Fibroblast of the aortic adventitia (primary cell): ENCODE data around the gene IL3. TPM values are rescaled to one million over a fixed set of nuclear protein-coding genes. Genes with fewer than 3 reads are reported as not detected.

Experiments
- DNase-seq: peaks from one replicate; pipeline ENCODE4 v3.0.0-alpha.2; 2010; ENCODE audit warnings: low read depth
- H3K4me3 ChIP-seq: 2 replicates; pipeline ENCODE4 v1.5.1; 2011; ENCODE audit warnings: low read depth, mild to moderate bottlenecking, control low read depth, low read length, moderate library complexity
- total RNA-seq: library from RNA; depleted of rRNA; stranded (reverse); fragments of >200 nt; gene quantifications from 2 replicates; pipeline ENCODE4 v1.2.3, GENCODE V29; 2012; ENCODE audit warnings: low replicate concordance
- TF ChIP-seq, protein P1 (sequence below): IDR thresholded peaks from 2 replicates; pipeline ENCODE4 v1.5.1; 2011; ENCODE audit warnings: mild to moderate bottlenecking, low read length, control low read depth, inconsistent platforms; ENCODE audit not compliant: insufficient read depth

The IL3 gene
- total RNA-seq, 1 donor: not detected

DNA sequence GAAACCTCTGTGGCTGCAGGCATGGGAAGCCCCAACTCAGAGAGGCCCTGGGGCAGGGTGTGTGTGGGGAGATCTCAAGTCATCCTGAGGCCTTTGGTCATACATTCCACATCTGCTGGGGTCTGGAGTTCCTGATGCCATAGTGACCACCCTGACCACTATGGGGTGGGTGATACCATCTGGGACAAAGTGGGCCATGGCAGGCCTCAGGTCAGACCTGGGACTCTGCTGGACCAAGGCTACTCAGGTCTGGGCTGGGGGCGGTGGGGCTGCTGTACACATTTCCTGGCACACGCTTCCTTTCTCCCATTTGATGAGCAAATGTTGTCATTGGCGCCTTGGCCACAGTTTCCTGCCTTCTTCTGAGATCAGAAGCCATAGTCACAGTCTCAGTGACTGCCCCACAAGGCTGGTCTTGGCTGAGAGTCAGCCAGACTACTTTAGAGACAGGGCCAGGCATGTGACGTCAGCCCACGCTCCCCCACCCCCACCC is 33.9 kb upstream of the IL3 start:
- no peak for DNase-seq
- TF ChIP-seq, protein P1, sequence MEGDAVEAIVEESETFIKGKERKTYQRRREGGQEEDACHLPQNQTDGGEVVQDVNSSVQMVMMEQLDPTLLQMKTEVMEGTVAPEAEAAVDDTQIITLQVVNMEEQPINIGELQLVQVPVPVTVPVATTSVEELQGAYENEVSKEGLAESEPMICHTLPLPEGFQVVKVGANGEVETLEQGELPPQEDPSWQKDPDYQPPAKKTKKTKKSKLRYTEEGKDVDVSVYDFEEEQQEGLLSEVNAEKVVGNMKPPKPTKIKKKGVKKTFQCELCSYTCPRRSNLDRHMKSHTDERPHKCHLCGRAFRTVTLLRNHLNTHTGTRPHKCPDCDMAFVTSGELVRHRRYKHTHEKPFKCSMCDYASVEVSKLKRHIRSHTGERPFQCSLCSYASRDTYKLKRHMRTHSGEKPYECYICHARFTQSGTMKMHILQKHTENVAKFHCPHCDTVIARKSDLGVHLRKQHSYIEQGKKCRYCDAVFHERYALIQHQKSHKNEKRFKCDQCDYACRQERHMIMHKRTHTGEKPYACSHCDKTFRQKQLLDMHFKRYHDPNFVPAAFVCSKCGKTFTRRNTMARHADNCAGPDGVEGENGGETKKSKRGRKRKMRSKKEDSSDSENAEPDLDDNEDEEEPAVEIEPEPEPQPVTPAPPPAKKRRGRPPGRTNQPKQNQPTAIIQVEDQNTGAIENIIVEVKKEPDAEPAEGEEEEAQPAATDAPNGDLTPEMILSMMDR: no peak
- no peak overlapping the region for H3K4me3 ChIP-seq

- TF ChIP-seq, protein P1: no peak
- no peak for DNase-seq
- no peak overlapping the region for H3K4me3 ChIP-seq
These were observed 33.4 kb upstream of the IL3 start for GRCh38 chr5:132027027-132027426.

DNA sequence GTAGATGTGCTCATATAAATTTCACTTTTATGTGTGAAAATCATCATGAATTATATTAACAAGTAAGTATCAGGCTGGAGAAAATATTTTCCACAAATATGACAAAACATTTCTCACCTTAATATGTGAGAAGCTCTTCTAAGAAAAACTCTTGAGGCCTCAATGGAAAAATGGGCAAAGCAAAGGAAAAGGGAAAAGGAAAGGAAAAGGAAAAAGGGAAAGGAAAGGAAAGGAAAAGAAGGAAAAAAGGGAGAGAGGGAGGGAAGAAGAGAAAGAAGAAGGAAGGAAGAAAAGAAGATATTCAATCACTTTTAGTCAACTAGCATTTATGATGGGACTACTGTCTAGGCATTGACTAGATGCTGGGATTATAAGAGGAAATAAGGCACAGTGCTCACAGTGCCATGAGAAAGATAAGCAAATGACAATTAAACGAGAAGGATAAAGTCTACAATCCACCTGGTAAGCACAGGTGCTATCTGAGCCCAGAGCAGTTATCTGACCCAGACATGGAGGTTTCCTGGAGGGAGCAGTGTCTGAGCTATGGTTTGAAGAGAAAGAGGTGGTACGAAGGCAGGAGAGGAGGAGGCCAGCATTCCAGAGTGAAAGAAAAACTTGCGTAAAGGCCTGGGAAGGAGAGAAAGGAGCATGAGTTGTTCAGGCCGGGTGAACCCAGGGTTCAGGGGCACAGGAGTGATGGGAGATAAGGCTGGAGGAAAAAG is 30.7 kb upstream of the IL3 start:
- TF ChIP-seq, protein P1: no peak
- no peak overlapping the region for H3K4me3 ChIP-seq
- no peak for DNase-seq

GRCh38 chr5:132030610-132031009 is 29.8 kb upstream of the IL3 start:
- no peak for DNase-seq
- TF ChIP-seq, protein P1: no peak
- no peak overlapping the region for H3K4me3 ChIP-seq

DNA sequence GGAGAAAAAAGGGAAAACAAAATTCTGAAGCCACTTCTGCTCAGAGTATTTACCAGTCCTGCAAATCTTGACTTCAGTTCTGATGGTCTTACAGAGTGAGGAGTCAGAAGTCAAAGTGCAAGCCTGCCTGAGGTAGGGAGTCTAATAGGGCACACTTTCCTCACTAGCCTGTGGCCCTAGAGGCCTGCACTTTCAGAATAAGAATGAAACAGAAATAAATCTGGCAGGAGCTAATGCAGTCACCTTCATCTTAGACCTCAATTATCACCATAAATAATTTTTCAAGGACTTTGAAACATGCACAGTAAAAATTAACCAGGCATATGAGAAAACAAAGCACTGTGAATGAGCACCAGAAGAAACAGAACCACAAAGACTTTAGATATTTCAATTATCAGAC is 28.3 kb upstream of the IL3 start:
- TF ChIP-seq, protein P1: no peak
- DNase-seq: no peak
- H3K4me3 ChIP-seq: no peak overlapping the region

DNA sequence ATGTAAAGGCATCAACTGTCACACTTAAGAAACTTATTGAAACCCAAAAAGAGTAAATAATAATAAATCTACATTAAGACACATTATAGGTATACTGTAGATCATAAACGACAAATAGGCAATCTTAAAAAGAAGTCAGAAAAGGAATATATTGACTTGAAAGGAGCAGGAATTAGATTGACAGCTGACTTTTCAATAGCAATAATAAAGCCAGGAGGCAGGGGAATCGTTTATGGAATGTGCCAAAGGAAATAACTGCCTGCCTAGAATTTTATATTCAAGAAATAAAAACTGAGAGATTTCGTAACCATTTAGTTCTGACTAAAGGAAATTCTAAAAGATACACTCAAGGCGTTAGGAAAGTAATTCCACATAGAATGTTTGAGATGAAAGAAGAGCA is 27.3 kb upstream of the IL3 start:
- H3K4me3 ChIP-seq: no peak overlapping the region
- TF ChIP-seq, protein P1: no peak
- DNase-seq: no peak

GRCh38 chr5:132037353-132037752 is 23.1 kb upstream of the IL3 start:
- no peak overlapping the region for H3K4me3 ChIP-seq
- TF ChIP-seq, protein P1: no peak
- DNase-seq: no peak
